Activated T-helper 1 cell treated with anti-CD3 and anti-CD28 coated beads, Interleukin-2, amount 50 U/mL, for 16 hours (primary cell): ENCODE results near the gene MSH4.
"Not testable (repeated sequence)": the region's sequence is repeated elsewhere in the genome, so short reads cannot be mapped to it uniquely, and the experiment has no call there.

Experiments used
- DNase-seq, 2 donors: peaks; one replicate each; pipeline ENCODE4 v3.0.0-alpha.2; 2020; ENCODE audit warnings: low read depth in 1 of 2, low spot score in 1 of 2

The MSH4 gene

DNA sequence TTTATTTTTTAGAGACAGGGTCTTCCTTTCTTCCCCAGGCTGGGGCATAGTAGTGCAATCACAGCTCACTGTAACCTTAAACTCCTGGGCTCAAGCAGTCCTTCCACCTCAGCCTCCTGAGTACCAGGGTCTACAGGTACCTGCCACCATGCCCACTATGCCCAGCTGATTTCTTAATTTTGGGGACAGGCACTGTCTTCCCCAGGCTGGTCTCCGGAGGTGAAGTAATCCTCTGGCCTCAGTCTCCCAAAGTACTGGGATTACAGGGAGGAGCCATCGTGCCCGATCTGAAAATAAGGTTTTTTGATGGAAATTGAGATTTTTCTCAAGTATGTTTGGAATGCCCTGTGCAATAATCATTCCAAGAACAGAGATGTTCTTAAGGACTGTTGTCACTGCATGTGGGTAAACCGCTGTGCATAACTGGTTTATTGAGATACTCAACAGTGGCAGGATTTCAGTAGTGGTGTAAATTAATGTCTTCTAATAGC is 934 bp upstream of the MSH4 start:
- no peak for DNase-seq

GRCh38 chr1:75797273-75797588 is 549 bp downstream of the MSH4 start:
- no peak for DNase-seq

GRCh38 chr1:75797606-75798216 is 1.0 kb downstream of the MSH4 start:
- no peak for DNase-seq

- DNase-seq = not testable (repeated sequence)
Observed at GRCh38 chr1:75801480-75801879, 4.8 kb downstream of the MSH4 start.

- no peak for DNase-seq
Observed at GRCh38 chr1:75808921-75809320, 12.2 kb downstream of the MSH4 start.

GRCh38 chr1:75810113-75810512 is 13.4 kb downstream of the MSH4 start:
- DNase-seq = not testable (repeated sequence)

DNA sequence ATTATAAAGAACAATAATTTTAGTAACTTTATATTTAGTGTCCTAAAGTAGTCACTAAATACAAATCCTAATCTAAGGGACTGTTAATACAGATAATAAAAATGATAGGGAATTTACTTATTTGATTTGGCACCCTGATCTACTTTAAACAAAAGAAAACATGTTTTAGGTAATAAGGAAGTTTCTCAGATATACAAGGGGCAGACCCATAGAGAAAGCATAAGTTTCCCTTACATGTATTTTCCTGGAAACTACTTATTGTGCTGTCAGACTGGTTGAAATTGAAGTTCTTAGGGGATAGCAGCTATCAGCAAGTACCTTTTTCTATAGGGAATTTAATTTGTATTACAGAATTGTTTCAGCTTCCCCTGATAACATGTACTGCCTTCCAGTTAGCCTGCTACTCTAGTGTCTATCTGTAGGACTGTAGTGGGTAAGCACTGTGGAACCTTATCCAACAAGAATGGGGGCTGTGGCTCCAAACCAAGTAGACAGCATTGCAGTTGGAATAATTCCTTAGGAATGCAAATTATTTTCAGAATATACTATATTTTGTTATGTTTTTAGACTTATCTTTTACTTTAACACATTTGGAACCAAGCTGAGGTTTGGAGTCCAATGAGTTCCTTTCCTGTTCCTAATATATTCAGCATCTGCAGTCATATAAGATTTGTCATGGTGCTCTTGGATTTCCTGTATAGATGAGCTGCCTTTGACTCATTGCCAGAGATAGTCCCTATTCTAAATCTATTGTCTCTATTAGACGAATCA is 14.7 kb downstream of the MSH4 start:
- DNase-seq = no peak

DNA sequence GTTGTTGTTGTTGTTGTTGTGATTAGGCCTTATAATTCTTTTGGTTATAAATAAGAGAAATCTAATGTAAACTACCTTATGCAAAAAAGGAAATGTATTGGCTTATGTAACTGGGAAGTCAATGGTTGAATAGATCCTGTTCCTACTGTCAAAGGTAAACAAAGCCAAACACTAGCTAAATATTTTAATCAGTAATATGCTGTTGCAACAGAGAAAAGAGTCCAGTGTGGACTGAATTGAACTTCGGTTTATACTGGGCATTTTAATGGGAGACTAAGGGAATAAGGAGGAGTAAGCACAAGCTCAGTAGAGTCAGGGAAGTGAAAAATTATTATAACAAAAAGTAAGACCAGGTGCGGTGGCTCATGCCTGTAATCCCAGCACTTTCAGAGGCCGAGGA is 15.4 kb downstream of the MSH4 start:
- no peak for DNase-seq

- DNase-seq = not testable (repeated sequence)
Observed at GRCh38 chr1:75823596-75823995, 26.9 kb downstream of the MSH4 start.

GRCh38 chr1:75836528-75837100 is 39.9 kb downstream of the MSH4 start:
- no peak for DNase-seq

DNA sequence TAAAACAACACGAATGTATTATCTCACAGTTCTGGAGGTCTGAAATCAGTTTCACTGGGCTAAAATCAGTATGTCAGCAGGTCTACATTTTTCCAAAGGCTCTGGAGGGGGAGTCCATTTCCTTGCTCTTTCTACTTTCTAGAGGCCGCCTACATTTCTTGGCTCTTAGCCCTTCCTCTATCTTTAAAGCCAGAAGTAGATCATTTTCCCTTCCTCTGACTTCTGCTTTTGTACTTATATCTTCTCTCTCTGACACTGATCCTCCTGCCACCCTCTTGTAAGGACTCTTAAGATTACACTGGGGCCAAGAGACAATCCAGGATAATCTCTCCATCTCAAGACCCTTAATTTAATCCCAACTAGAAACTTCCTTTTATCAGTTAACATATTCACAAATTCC is 41.4 kb downstream of the MSH4 start:
- DNase-seq = no peak

- no peak for DNase-seq
Observed at GRCh38 chr1:75841421-75841820, 44.7 kb downstream of the MSH4 start.

GRCh38 chr1:75845576-75845975 is 48.9 kb downstream of the MSH4 start:
- DNase-seq = no peak

- no peak for DNase-seq
Observed at GRCh38 chr1:75855010-75855409, 58.3 kb downstream of the MSH4 start.

DNA sequence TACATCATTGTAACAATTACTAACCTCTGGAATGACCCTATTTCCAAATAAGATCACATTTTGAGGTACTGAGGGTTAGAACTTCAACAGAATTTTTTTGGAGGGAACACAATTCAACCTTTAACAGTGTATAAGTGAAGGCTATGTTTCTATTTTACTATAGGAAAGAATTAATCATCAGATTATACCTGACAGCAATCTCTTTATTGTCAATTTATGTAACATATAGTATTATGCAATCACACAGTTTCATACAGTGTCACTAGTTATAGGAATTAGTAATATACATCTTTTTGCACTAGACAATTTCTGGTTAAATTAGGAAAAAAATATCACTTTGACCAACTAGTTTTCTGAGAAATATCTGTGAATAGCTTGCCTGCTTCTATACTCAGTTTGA is 59.1 kb downstream of the MSH4 start:
- DNase-seq = no peak

GRCh38 chr1:75861831-75862230 is 65.1 kb downstream of the MSH4 start:
- no peak for DNase-seq

- no peak for DNase-seq
Observed at GRCh38 chr1:75870951-75871350, 74.3 kb downstream of the MSH4 start.

- no peak for DNase-seq
Observed at GRCh38 chr1:75879985-75880384, 83.3 kb downstream of the MSH4 start.

DNA sequence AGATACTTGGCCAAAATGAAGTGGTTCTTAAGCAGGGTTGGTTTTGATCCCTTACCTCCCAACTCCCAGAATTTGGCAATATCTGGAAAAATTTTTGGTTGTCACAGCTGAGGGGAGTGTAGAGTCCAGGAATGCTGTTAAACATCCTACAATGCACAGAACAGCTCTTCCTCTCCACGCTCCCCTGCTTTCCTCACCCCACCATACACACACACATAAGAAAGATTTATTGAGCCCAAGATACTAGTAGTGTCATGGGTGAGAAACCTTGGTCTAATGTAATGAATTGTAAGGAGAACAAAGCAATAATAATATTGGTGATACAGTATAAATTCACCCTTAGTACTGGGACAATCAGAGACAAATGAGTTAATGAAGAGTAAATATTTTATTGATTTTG is 87.8 kb downstream of the MSH4 start:
- DNase-seq = no peak

- no peak for DNase-seq
Observed at GRCh38 chr1:75901371-75901770, 104.7 kb downstream of the MSH4 start.

DNA sequence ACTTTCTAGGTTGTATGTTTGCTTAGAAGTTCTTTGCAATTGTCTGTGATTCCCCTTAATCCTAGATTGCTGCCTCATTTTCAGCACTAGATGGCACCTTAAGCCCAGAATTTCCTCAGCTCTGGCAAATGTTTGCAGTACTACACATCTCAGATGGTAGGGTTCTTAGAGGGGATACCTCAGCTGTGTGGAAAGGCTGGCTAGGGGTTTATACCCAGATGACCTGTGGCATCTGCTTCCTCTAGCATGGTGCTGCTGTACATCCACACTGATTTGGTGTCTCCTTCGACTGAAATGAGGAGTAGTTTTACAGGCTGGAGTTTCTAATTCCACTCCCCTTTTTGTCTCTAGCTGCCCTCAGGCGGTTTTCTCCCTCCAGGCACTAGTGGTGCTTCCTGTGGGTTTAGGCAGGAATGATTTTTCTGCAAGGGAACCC is 112.1 kb downstream of the MSH4 start:
- no peak for DNase-seq

DNA sequence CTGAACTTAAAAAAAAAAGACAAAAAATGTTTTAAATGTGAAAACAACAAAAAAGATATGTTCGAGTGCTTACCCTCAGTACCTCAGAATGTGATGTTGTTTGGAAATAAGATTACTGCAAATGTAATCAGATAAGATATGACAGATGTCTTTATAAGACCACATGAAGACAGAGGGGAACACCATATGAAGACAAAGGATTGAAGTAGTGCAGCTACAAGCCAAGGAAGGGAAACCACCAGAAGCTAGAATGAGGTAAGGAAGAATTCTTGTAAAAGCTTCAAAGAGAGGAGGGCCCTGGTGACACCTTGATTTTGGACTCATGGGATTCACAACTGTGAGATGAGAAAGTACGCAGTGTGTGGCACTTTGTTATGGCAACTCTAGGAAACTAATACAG is 120.2 kb downstream of the MSH4 start:
- no peak for DNase-seq

- no peak for DNase-seq
Observed at GRCh38 chr1:75922698-75923097, 126.0 kb downstream of the MSH4 start.
